Chondrocyte (in vitro differentiated cells): ENCODE data around the gene ZGRF1. TPM values are rescaled to one million over a fixed set of nuclear protein-coding genes. Genes with fewer than 3 reads are reported as not detected.

Experiments
- DNase-seq: peaks from one replicate; pipeline ENCODE4 v3.0.0; 2021; ENCODE audit warnings: mixed read lengths, low spot score
- H3K27ac Mint-ChIP-seq: one replicate; pipeline ENCODE4 v1.8.0; 2021; ENCODE audit warnings: mild to moderate bottlenecking, moderate library complexity, mixed read lengths; ENCODE audit not compliant: unreplicated experiment
- H3K27me3 Mint-ChIP-seq: 2 replicates; pipeline ENCODE4 v1.8.0; 2021; ENCODE audit warnings: low read depth, mixed read lengths
- H3K36me3 Mint-ChIP-seq: 2 replicates; pipeline ENCODE4 v1.8.0; 2021; ENCODE audit warnings: low read depth, mixed read lengths
- H3K4me1 Mint-ChIP-seq: 2 replicates; pipeline ENCODE4 v1.8.0; 2021; ENCODE audit warnings: low read depth, mild to moderate bottlenecking, mixed read lengths
- H3K4me3 Mint-ChIP-seq: one replicate; pipeline ENCODE4 v1.8.0; 2021; ENCODE audit warnings: mild to moderate bottlenecking, moderate library complexity, mixed read lengths; ENCODE audit not compliant: unreplicated experiment
- H3K9me3 Mint-ChIP-seq: 2 replicates; pipeline ENCODE4 v1.8.0; 2021; ENCODE audit warnings: low read depth, mixed read lengths
- CTCF ChIP-seq: fragments of 200-600 bp; sonication (generic); IDR thresholded peaks from 2 replicates; pipeline ENCODE4 v1.5.0; 2021; ENCODE audit warnings: antibody characterized with exemption, mild to moderate bottlenecking, moderate library complexity
- total RNA-seq: library from RNA; stranded (reverse); gene quantifications from 3 replicates; pipeline ENCODE4 v1.2.1, GENCODE V29; 2021

Gene ZGRF1
- total RNA-seq, 1 donor from 2014 or later, result 4.3 TPM

DNA sequence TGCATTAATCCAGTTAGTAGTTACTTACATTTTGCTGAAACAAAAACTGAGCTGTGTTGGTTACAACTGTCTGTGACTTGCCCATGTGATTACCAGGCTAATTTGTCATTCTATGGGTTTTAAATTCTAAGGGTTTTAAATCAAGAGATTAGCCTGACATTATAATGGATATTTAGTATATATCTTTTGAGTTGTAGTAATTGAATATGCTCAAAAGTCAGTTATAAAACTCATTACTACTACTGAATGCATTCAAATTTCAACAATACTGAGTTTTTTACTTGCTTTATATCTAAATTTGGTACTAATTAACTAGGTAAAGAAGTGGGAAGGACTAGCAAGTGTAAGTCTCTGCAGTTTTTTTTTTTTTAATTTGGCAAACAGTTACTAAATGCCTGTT is 14.9 kb upstream of the ZGRF1 start:
- no peaks in the 10 kb centered on the region for H3K4me1 Mint-ChIP-seq

DNA sequence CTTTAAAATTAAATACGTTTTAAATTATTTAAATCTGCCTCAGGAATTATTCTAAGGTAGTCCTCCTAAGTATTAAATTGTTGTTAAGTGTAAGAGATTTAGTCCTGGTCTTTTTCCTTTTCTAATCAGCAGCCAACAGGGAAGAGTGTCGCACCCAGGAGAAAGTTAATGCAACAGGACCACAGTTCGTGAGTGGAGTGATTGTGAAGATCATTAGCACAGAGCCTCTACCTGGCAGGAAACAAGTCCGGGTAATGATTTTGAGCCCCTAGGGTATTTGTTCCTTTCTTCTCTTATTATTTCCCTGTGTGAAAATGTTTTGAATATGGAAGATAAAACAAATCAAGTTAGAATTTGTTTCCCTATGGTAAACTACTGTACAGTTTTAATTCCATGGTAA is 13.6 kb upstream of the ZGRF1 start:
- DNase-seq, result no peak
- H3K27me3 Mint-ChIP-seq, result no peaks in the 10 kb centered on the region
- no peaks in the 10 kb centered on the region for H3K4me1 Mint-ChIP-seq
- no peak overlapping the region for H3K4me3 Mint-ChIP-seq
- H3K36me3 Mint-ChIP-seq, result peaks cover 20% of the 10 kb centered on the region
- no peak overlapping the region for H3K27ac Mint-ChIP-seq
- TF ChIP-seq CTCF, result no peak
- no peaks in the 10 kb centered on the region for H3K9me3 Mint-ChIP-seq

More for the DNA sequence above, 14.9 kb upstream of the ZGRF1 start:
- no peak overlapping the region for H3K4me3 Mint-ChIP-seq
- TF ChIP-seq CTCF, result no peak
- no peaks in the 10 kb centered on the region for H3K27me3 Mint-ChIP-seq
- peaks cover 15% of the 10 kb centered on the region for H3K36me3 Mint-ChIP-seq
- no peak for DNase-seq
- no peak overlapping the region for H3K27ac Mint-ChIP-seq
- no peaks in the 10 kb centered on the region for H3K9me3 Mint-ChIP-seq

GRCh38 chr4:112649055-112649408 is 12.3 kb upstream of the ZGRF1 start:
- Mint-ChIP-seq H3K9me3 (no peaks in the 10 kb centered on the region), H3K4me1 (no peaks in the 10 kb centered on the region), H3K27me3 (no peaks in the 10 kb centered on the region), H3K36me3 (peaks cover 22% of the 10 kb centered on the region), H3K4me3 (no peak overlapping the region), H3K27ac (no peak overlapping the region)
- no peak for TF ChIP-seq CTCF
- no peak for DNase-seq

DNA sequence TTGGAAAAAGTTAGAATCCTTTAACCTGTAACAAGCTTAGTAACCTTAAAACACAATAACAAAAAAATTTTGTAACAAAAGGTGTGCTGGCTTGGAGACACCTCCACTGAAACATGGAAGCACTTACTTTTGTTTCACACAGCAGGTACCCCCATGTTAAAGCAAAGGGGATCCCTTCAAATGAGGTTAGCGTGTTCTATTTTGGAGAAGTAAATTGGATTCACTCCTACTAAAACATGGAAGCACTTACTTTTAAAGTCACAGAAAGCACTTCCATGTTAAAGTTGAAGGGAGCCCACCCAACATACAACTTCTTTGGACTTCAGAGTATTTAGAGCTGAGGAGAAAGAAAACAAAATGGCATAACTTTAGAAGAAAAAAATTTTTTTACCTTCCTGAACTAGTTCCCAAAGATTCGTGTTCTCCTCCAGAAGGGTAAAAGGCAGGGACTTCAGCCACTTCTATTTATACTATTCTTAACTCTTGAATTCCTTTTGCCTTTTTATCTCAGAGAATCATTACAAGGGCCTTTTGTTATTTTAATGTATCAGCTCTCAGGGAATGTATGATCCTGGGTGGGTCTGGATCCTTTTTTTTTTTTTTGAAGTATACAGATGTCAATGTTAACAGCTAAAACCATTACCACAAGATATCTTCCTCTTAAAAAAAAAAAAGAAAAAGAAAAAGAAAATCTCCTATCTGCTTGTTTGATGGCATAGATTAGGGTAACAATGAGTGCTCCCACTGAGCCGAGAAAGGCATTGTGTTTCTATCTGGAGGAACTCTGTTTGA is 11.8 kb upstream of the ZGRF1 start:
- no peak overlapping the region for H3K4me3 Mint-ChIP-seq
- no peak for DNase-seq
- H3K27ac Mint-ChIP-seq, result no peak overlapping the region
- H3K4me1 Mint-ChIP-seq, result no peaks in the 10 kb centered on the region
- no peak for TF ChIP-seq CTCF
- no peaks in the 10 kb centered on the region for H3K27me3 Mint-ChIP-seq
- no peaks in the 10 kb centered on the region for H3K9me3 Mint-ChIP-seq
- peaks cover 19% of the 10 kb centered on the region for H3K36me3 Mint-ChIP-seq

DNA sequence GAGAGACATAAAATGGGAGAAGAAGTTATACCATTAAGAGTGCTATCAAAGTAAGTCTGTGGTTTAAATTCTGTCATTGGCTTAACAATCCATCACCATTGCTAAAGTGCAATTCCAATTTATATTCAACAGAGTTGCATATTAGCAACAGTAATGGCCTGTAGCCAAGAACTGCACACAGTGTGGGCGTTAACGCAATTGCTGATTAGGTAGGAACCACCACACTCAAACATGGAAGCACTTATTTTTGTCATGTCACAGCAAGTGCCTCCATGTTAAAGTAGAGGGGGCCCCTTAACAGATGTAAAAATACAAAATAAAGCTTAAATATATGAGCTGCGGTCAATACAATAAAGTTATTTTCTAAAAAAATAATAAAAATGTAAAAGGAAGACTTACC is 11.1 kb upstream of the ZGRF1 start:
- DNase-seq, result no peak

More for the DNA sequence above, 11.1 kb upstream of the ZGRF1 start:
- H3K9me3 Mint-ChIP-seq, result no peaks in the 10 kb centered on the region
- H3K27ac Mint-ChIP-seq, result no peak overlapping the region
- no peaks in the 10 kb centered on the region for H3K4me1 Mint-ChIP-seq
- H3K4me3 Mint-ChIP-seq, result no peak overlapping the region
- peaks cover 19% of the 10 kb centered on the region for H3K36me3 Mint-ChIP-seq
- no peaks in the 10 kb centered on the region for H3K27me3 Mint-ChIP-seq
- no peak for TF ChIP-seq CTCF
